Activated CD4-positive, alpha-beta T cell treated with anti-CD3 and anti-CD28 coated beads for 4 hours (primary cell): ENCODE results near the gene HIVEP3.

Source experiments
- DNase-seq, 2 donors: peaks; one replicate each; pipeline ENCODE4 v3.0.0-alpha.2; 2020

The HIVEP3 gene

GRCh38 chr1:41622859-41623732 is 295.6 kb downstream of the HIVEP3 start:
- DNase-seq, result no peak

- no peak for DNase-seq
These were observed 296.3 kb downstream of the HIVEP3 start for GRCh38 chr1:41622402-41622801.

GRCh38 chr1:41621791-41622190 is 296.9 kb downstream of the HIVEP3 start:
- no peak for DNase-seq

GRCh38 chr1:41621256-41621655 is 297.5 kb downstream of the HIVEP3 start:
- no peak for DNase-seq

- no peak for DNase-seq
These were observed 298.2 kb downstream of the HIVEP3 start for GRCh38 chr1:41620365-41621169.

GRCh38 chr1:41619511-41620364 is 299.0 kb downstream of the HIVEP3 start:
- no peak for DNase-seq

- DNase-seq, result no peak
These were observed 299.9 kb downstream of the HIVEP3 start for GRCh38 chr1:41618871-41619270.

- no peak for DNase-seq
These were observed 300.5 kb downstream of the HIVEP3 start for GRCh38 chr1:41618066-41618825.

GRCh38 chr1:41617336-41617735 is 301.4 kb downstream of the HIVEP3 start:
- DNase-seq, result no peak

GRCh38 chr1:41616563-41616962 is 302.2 kb downstream of the HIVEP3 start:
- no peak for DNase-seq

- no peak for DNase-seq
These were observed 302.7 kb downstream of the HIVEP3 start for GRCh38 chr1:41615981-41616380.

GRCh38 chr1:41615316-41615715 is 303.4 kb downstream of the HIVEP3 start:
- DNase-seq, result no peak

- DNase-seq, result no peak
These were observed 303.9 kb downstream of the HIVEP3 start for GRCh38 chr1:41614818-41615217.

- DNase-seq, result no peak
These were observed 304.8 kb downstream of the HIVEP3 start for GRCh38 chr1:41613689-41614574.

GRCh38 chr1:41612953-41613352 is 305.8 kb downstream of the HIVEP3 start:
- DNase-seq, result no peak

- DNase-seq, result no peak
These were observed 306.7 kb downstream of the HIVEP3 start for GRCh38 chr1:41611932-41612450.

- no peak for DNase-seq
These were observed 307.4 kb downstream of the HIVEP3 start for GRCh38 chr1:41611068-41611931.

- no peak for DNase-seq
These were observed 308.4 kb downstream of the HIVEP3 start for GRCh38 chr1:41610361-41610760.

- DNase-seq, result no peak
These were observed 309.4 kb downstream of the HIVEP3 start for GRCh38 chr1:41609166-41609883.
